ENCODE measurements around the gene NSUN5.
"Not testable (repeated sequence)": the region's sequence is repeated elsewhere in the genome, so short reads cannot be mapped to it uniquely, and the experiment has no call there.

- TF ChIP-seq CTCF (conservative IDR thresholded peaks at IDR 0.05; ENCODE audit: low read depth, low read length); EZH2 (IDR thresholded peaks at IDR 0.05; ENCODE audit: borderline replicate concordance, low read depth, low read length, poor library complexity, severe bottlenecking): not testable (repeated sequence)
These were observed 11.4 kb upstream of the NSUN5 start for GRCh38 chr7:73320009-73320408.

All from A673 (cell line).